Stimulated activated naive CD4-positive, alpha-beta T cell treated with Interleukin-2 at 50 U/mL for 16 hours (primary cell): ENCODE results near the gene ZNF780B.
A peak's percentile ranks its signal among the peaks of the same experiment; 100 is the strongest.
"Not testable (repeated sequence)": the region's sequence is repeated elsewhere in the genome, so short reads cannot be mapped to it uniquely, and the experiment has no call there.

ENCODE experiments used
- DNase-seq: peaks from one replicate; lab custom pipeline; 2025; lab: John Stamatoyannopoulos, UW

ZNF780B gene

DNA sequence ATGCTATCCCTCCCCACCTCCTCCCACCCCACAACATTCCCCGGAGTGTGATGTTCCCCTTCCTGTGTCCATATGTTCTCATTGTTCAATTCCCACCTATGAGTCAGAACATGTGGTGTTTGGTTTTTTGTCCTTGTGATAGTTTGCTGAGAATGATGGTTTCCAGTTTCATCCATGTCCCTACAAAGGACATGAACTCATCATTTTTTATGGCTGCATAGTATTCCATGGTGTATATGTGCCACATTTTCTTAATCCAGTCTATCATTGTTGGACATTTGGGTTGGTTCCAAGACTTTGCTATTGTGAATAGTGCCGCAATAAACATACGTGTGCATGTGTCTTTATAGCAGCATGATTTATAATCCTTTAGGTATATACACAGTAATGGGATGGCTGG is 18.0 kb downstream of the ZNF780B start:
- DNase-seq: not testable (repeated sequence)

GRCh38 chr19:40035996-40036395 is 20.0 kb downstream of the ZNF780B start:
- DNase-seq: no peak

DNA sequence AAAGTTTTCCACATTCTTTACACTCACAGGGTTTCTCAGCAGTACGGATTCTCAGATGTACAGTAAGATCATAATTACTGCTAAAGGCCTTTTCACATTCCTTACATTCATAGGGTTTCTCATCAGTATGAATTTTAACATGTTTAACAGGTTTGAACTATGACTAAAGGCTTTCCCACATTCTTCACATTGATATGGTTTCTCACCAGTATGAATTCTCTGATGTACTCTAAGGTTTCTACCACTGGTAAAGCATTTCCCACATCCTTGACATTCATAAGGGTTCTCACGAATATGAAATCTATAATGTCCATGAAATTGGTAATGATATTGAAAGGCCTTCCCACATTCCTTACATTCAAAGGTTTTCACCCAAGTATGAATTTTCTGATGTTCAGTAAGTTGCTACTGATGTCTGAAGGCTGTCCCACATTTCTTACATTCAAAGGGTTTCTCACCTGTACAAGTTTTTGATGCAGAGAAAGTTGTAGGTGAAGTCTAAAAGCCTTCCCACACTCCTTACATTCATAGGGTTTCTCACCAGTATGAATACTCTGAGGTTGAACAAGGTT is 22.0 kb downstream of the ZNF780B start:
- no peak for DNase-seq

GRCh38 chr19:40026597-40026970 is 29.4 kb downstream of the ZNF780B start:
- no peak for DNase-seq

GRCh38 chr19:40025938-40026596 is 30.0 kb downstream of the ZNF780B start:
- no peak for DNase-seq

DNA sequence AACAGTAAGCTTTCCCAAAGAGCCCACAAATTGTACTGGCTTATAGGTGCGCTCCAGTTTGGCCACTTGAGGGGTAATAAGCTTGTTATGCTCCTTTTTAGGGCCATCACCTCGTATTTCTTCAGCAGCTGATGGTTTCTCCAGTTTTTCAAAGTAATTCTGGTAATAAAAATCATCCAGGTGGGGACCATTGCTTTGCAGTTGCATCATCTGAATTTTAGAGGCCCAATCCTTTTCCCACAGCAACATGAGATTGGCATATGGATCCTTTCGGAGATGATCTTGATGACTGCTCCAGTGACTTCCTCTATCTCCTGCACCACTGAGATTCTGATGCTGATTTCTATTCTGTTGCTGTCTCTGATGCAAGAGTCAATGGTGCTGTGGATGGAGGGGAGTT is 32.1 kb downstream of the ZNF780B start:
- no peak for DNase-seq

- DNase-seq: no peak
These were observed 42.0 kb downstream of the ZNF780B start for GRCh38 chr19:40013991-40014390.

- DNase-seq: no peak
These were observed 46.4 kb downstream of the ZNF780B start for GRCh38 chr19:40009674-40010073.

DNA sequence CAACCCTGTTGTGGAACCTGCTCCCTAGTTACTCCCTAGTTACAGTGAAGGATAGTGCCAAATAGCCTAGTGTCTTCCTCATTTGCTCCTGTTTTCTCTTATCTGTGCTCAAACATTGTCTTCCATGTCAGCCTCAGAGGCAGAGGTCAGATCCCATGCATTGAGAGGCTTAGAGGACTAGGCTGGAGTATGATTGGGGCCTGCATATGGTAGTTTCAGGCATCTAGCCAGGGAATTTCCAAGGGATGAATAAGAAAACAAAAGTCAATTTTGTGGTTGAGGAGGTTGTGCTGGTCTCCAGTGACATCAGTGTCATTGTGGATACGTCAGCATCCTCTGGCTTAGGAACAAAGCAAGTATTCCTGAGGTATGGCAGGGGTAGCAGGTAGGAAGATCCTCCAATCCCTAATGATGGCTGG is 49.7 kb downstream of the ZNF780B start:
- DNase-seq: no peak

GRCh38 chr19:40005691-40006272 is 50.2 kb downstream of the ZNF780B start:
- DNase-seq: no peak

DNA sequence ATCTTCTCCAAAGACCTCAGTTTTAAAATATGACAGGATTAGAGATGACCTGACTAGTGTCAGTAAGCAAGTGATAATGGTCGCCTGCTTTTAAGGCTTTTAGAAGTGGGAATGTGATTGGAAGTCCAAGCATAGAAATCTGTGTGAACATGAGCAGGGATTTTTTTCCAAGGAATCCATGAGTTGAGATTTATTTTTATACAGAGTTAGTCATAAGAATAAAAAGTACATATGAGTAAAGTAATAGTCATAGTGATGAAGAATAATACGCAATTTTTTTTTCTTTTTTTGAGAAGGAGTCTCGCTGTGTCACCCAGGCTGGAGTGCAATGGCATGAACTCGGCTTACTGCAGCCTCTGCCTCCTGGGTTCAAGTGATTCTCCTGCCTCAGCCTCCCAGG is 57.5 kb downstream of the ZNF780B start:
- DNase-seq: no peak

GRCh38 chr19:39997638-39998216 is 58.3 kb downstream of the ZNF780B start:
- peak; percentile 22 for DNase-seq

DNA sequence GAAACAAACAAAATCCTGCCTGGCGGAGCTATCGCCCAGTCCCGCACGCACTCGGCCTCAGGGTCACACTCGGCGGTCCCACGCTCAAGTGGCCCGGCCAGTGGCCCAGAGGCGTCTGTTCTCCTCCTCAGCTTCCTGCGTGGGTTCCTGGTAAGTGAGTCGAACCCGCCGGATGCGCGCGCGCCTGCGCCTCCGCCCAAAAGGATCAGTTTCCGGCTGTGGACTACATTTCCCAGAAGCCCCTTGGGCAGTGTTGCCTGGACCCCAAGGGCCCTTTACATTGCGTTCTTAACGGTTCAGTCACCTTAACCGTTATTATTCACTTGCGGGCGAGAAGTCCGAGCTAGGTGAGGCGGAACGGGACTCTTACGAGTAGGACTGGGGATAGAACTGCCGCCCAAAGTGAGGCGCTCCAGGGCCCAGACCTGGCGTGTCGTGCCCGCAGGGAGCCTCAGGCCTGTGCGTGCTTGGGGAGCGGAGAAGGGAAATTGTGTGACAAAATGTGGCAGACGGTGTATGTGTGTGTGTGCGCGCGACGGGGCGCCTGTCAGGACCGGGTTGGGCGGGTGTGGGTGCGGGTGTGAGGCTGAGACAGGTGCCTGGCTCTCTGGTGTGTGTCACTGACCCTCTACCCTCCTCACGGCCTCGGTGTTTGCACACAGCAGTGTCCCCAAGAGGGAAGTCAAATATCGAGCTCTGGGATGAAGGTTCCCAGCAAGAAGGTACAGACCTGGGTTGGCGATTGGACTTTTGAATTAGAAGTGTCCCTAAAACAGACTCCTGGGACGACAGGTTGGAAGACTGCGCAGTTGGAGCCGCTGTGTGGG is 59.0 kb downstream of the ZNF780B start, which contains the start of gene ZNF546:
Gene ZNF546, plus strand, starts transcription at position 250 of the 827 bp plus-strand sequence. CDS start 1,267 bp downstream, outside the sequence.
- DNase-seq: peak; percentile 88

- DNase-seq: peak; percentile 54
These were observed 59.7 kb downstream of the ZNF780B start for GRCh38 chr19:39996218-39996810.

GRCh38 chr19:39995794-39996193 is 60.2 kb downstream of the ZNF780B start:
- DNase-seq: no peak

DNA sequence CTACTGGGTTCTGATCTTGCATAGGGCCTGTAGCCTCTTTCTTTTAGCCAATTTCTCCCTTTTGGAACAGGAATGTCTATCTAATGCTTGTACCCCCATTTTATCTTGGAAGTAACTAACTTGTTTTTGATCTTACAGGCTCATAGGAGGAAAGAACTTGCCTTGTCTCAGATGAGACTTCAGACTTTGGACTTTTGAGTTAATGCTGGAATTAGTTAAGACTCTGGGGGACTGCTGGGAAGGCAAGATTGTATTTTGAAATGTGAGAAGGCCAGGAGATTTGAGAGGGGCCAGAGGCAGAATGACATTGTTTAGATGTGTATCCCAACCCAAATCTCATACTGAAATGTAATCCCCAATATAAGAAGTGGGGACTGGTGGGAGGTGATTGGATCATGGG is 61.7 kb downstream of the ZNF780B start:
- no peak for DNase-seq

GRCh38 chr19:39993605-39994004 is 62.4 kb downstream of the ZNF780B start:
- DNase-seq: no peak

GRCh38 chr19:39987596-39987995 is 68.4 kb downstream of the ZNF780B start:
- DNase-seq: no peak

DNA sequence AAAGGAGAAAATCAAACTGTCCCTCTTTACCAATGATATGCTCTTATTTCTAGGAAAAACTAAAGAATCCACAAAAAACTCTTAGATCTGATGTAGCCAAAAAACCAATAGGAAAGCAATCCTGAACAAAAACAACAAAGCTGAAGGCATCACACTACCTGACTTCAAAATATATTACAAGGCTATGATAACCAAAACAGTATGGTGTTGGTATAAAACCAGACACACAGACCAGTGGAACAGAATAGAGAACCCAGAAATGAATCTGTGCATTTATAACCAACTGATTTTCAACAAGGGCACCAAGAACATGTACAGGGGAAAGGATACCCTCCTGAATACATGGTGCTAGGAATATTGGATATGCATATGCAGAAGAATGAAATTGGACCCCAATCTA is 68.9 kb downstream of the ZNF780B start:
- DNase-seq: no peak

- DNase-seq: no peak
These were observed 69.4 kb downstream of the ZNF780B start for GRCh38 chr19:39986643-39987042.

- no peak for DNase-seq
These were observed 72.2 kb downstream of the ZNF780B start for GRCh38 chr19:39983695-39984300.
